ENCODE data around the gene SP3.
"Not testable (repeated sequence)": the region's sequence is repeated elsewhere in the genome, so short reads cannot be mapped to it uniquely, and the experiment has no call there.

SP3 gene

DNA sequence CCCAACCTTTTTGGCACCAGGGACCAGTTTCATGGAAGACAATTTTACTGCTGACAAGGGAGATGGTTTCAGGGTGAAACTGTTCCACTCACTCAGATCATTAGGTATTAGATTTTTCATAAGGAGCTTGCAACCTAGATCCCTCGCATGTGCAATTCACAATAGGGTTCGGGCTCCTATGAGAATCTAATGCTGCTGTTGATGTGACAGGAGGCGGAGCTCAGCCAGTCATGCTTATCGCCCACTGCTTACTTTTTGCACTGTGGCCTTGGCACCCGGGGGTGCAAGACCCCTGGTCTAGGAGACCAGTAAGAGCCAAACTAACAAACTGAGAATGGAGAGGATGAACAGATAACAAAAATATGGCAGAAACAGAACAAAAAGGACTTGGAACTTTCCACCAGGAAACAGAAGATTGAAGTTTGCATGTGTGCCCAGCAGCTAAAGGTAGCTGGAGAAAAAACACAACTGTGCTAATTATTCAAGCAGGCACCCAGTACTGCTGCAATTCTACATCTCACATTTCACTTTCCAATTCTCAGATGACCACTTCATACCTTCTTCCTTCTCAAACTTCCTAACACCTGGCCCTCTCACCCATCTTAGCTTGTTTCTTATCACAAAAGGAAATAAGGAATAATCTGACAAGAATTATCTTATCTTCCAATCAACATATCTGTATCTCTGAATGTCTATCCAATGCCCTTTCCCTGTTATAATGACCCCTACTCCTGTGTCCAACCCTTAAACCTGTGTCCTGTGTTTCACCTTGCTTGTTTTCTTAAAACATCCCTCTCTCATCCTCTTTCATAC, 24.8 kb downstream of the SP3 start:
- no peak for FAIRE-seq

DNA sequence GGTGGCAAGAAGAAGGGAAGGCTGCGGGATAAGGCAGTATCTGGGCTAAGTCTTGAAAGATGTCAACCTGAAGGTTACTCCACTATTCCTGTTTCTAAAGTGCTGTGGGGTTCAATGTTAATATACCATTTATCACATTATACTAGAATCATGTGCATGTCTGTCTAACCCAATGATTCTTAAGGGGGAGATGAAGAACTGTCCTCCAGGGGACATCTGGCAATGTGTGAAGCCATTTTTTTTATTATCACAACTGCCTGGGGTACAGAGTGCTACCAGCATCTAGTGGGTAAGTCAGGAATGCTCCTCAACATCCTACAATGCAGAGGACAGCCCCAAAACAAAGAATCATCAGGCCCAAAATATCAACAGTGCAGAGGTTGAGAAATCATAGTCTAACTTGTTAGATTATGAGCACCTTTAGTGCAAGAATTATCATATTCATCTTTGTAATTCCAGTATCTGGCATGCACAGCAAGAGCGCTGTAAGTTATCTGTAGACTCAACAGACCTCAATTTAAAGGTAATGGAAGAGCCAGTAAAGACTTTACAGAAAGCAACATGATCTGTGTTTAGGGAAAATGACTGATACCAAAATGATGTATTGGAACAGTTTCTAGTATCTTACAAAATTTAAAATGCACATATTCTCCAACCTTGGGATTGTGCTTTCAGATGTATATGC, 26.3 kb downstream of the SP3 start:
- no peak for FAIRE-seq

DNA sequence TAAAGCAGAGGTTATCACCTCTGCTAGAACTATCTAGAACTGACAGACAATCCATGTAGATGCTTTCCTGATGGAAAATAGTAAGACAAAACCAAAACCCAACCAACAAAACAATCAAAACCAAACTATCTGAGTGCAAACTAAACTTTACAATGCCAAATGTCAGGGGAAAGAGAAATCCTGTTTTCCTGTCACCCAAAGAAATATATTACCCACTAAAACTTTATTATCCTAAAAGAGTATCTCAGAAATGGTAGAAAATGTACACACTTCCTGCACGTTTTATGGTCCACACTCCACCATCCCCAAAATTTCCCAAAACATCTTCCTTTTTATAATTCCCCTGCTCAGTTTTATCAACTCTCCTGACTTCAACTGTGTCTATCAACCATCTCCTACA, 29.9 kb downstream of the SP3 start:
- FAIRE-seq: no peak

DNA sequence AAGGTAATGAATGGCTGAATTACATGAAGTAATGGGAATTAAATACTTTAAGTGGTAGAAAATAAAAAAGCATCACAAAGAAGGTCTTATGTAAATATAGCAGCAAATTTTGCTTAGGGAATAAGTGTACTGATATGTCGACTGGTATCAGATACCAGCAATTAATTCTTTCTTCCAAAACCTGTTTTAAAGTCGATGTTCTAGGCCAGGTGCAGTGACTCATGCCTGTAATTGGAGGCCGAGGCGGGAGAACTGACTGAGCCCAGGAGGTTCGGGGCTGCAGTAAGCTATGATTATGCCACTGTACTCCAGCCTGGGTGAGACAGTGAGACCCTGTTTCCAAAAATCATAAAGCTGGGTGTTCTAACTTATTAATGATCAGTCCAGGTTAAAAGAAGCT, 30.3 kb downstream of the SP3 start:
- no peak for FAIRE-seq

DNA sequence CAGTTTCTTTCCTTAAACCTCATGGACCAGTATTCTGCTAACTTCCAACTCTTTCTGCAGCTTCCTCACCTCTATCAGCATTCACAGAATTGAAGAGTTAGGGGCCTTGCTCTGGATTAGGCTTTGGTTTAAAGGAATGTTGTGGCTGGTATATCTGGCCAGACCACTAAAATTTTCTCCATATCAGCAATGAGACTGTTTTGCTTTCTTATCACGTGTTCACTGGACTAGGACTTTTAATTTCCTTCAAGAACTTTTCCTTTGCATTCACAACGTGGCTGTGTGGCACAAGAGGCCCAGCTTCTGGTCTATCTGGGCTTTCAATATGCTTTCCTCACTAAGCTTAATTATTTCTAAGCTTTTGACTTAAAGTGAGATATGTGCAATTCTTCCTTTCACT, 33.4 kb downstream of the SP3 start:
- FAIRE-seq: no peak

DNA sequence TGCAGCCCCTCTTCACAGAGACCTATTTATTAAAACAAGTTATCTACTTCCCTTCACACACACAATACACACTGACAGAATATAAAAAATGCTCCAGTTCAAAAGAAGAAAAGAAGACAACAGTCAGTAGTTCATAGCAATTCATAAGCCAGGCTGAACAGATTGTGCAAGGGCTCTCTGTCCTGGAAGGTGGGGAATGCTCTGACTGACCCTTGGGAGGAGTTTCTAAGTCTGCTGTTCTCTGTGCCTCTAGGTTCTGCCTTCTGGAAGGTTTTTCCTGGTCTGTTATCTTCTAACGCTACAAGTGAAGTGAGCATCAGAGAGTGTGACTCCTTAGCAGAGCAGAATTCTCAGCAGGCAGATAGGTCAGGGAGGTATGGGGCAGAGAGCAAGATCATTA, 35.7 kb downstream of the SP3 start:
- FAIRE-seq: no peak

DNA sequence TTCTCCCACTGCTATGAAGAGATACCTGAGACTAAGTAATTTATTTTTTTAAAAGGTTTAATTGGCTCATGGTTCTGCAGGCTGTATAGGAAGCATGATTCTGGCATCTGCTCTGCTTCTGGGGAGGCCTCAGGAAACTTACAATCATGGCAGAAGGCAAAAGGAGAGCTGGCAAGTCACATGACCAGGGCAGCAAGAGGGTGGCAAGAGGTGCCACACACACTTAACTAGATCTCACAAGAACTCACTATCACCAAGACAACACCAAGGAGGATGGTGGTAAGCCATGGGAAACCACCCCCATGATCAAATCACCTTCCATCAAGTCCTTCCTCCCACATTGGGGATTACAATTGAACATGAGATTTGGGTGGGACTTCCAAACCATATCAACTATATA, 38.3 kb downstream of the SP3 start:
- FAIRE-seq: no peak

DNA sequence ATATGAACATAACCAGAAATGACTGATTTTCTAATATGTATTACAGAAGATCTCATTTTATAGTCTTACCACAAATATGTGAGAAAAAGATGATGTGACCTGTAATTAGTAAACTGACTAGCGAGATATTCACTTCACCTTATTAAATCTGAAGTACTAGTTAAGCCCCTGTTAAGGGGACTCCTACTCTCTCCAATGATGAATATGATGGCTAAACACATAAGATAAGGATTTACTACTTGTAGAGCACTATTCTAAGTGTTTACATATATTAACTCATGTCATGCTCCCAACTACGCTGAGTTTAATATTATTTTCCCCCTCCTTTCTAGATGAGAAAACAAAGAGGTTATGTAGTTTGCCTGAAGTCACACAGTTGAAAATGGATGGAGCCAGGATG, 40.9 kb downstream of the SP3 start:
- no peak for FAIRE-seq

DNA sequence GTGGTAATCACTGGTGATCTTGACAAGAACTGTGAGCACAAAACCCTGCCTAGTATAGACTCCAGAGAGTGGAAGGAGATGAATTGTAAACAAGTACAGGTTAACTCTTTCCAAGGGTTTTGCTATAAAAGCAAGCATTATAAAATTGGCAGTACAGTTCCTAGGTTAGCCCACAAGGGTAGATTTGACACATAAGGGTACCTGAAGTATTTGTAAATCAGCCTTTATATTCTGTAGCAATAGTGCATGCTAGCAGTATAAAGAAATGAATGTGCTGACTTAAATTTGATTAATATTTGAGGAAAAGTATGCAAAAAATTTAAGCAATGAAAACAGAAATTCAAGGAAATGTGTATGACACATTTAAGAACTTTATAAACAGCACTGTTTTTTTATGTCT, 42.4 kb downstream of the SP3 start:
- FAIRE-seq: no peak

DNA sequence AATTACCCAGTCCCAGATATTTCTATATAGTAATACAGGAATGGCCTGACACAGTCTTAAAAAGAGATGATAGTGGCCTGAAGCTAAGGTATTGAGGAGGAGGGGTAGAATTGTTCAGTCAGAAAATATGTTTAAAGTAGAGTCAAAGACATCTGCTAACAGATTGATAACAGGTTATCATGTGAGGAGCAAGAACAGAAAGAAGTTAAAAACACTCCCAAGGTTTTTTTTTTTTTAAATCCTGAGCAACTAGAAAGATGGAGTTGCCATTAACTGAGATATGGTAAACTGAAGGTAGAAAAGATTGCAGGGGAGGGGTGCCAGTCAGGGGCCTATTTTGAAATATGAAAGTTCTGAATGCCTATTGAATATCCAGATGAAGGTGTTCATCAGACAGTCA, 43.1 kb downstream of the SP3 start:
- no peak for FAIRE-seq

DNA sequence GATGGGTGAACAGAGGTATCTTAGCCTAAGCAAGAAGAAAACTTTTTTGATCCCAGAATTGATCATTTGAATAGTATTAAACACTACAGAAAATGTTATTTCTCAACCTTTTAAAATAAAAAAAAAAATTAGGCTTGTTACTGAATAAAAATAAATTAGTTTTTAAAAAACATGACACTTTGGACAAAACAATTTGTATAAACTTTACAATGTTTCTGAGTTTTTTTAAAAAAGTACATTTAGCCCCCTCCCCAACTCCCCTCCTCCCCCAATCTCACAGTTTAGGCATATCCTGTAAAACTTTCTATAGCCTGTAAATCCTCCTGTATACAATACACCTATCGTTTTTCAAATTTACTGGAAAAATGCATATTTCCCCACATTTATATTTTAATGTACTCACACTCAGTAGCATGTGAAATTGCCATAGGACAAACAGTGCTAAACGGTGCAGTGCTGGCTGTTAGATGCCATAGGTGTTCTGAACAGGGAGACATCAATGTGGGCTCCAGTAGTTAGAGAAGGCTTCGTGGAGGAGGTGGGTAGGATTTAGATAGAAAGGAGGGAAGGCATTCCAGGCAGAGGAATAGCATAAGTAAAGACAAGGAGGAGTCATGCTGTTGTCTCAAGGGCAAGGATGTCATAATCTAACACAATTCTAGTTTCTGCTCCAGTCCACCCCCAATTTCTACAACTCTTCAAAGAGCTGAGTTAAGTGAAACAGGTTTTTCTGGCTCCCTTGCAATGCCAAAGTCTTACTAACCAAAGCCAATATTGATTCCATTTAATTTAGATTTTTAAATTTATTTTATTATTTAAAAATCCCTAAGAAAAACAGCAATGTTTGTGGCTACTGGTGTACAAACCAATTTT, 50.9 kb downstream of the SP3 start:
- FAIRE-seq: no peak

DNA sequence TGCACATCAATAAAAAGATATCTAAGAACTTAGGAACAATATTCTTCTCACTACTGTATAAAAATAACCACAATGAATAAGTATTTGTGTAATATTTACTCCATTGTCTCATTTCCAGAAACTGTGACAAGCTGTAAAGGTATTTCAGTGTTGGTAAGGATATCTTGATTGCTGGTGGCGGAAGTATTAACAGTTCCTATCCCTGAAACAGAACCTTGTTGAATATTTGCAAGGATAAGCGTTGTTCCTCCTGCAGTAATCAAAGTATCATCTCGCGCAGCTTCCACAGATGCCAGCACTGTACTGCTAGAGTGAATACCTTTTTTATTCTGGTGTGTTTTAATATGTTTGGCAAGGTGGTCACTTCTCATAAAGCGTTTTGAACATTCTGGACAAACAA, 55.3 kb downstream of the SP3 start:
- peak; percentile 5 for FAIRE-seq

DNA sequence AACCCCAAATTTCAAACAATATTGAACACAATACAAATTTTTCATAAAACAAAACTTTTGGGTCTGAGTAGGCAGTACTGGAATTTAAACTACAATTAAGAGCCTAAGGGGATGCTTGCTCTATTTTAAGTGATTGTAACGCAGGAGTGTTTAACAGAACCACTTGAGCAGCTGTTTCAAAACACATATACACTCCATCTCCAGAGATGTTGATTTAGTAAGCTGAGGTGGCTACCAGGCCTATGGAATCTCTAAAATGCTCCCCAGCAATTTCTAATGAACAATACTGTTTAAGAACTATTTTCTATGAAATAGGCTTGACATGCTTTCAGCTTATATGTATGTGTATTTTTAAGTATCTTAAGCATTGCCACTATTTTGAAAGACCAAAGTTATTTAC, 58.5 kb downstream of the SP3 start:
- no peak for FAIRE-seq

DNA sequence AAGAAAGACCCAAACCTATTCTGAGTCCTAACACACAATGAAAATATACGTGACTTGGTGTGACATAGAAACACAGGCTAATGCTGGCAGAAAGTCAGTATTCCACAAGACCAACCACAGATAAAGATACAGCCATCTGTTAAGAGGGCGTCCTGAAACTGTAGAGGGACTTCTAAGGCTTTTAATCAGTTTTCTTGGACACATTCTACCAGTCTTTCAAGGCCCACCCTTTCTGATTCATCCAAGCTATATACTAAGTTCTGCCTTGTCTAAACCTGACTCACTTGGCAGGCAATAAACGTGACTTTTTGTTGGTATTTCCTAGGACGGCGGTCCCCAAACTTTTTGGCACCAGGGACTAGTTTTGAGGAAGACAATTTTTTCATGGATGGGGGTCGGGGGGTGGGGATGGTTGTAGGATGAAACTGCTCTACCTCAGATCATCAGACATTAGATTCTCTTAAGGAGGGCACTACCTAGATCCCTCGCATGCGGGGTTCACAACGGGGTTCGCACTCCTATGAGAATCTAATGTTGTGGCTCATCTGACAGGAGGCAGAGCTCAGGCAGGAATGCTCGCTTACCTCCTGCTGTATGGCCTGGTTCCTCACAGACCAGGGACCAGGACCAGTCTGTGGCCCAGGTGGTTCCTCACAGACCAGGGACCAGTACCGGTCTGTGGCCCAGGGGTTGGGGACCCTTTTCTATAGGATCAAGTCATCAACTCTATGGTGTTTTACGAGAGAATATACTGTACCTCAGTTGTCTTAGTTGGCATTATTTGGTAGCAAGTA, 61.4 kb downstream of the SP3 start:
- FAIRE-seq: no peak

DNA sequence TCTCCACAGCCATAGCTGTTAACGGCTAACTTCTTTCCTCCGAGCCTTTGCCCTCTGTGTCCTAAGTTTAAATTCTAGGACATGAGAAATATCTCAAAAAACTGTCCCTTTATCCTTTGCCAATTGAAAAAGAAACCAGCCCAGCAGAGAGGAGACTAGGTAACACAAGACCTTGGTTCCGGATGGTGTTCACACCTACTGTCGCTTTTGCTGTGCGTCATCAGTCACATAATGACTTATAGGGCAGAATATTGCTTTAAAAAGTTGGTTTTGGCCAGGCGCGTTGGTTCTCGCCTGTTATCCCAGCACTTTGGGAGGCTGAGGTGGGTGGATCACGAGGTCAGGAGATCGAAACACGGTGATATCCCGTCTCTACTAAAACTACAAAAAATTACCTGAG, 66.2 kb downstream of the SP3 start:
- no peak for FAIRE-seq

DNA sequence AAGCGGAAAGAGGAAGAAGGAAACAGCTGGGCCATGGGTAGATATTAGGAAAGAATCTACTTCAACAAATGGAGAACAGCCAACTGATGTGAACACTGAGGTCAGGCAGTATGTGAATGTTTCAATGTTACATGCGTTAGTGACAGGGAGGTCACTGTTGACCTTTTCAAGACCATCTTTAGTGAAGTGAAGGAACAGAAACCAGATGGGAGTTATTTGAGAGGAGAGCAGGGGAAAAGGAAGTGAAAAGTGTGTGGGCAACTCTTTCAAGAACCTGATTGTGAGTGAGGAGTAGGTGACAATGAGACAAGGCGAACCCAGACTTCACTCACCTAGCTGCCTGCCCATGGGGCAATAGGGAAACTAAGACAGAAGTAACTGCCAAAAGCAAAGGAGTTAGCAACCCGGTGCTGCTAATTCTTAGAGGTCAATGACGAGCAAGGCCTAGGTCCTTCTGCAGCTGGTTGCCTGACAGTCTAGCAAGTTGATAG, 67.0 kb downstream of the SP3 start:
- FAIRE-seq: no peak

DNA sequence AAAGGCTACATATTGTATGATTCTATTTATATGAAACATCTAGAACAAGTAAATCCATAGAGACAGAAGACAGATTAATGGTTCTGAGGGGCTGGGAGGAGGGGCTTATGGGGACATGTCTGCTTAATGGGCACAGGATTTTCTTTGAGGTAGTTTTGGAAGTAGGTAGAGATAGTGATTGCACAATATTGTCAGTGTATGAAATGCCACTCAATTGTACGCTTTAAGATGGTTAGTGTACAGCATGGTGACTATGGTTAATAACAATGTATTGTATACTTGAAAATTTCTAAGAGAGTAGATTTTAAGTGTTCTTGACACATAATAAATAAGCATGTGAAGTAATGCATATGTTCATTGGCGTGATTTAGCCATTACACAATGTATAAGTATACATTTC, 68.4 kb downstream of the SP3 start:
- FAIRE-seq: no peak

DNA sequence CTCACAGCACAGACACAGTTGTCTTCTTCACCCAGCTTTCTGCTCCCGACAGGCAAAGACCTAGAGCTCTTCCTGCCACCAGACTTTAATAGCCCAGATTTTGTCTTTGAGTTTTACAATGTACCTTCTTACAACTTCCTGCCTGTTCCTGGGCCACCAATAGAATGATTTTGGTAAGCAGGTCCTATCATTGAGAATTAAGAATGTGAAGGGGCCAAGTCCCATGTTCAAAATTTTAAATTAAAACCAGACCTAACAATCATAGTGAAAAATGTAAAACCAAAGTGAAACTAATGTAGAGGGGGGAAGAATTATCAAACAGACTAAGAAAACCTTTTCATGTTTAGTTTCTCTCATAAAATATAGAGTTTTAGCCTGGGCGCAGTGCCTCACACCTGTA, 72.8 kb downstream of the SP3 start:
- FAIRE-seq: no peak

DNA sequence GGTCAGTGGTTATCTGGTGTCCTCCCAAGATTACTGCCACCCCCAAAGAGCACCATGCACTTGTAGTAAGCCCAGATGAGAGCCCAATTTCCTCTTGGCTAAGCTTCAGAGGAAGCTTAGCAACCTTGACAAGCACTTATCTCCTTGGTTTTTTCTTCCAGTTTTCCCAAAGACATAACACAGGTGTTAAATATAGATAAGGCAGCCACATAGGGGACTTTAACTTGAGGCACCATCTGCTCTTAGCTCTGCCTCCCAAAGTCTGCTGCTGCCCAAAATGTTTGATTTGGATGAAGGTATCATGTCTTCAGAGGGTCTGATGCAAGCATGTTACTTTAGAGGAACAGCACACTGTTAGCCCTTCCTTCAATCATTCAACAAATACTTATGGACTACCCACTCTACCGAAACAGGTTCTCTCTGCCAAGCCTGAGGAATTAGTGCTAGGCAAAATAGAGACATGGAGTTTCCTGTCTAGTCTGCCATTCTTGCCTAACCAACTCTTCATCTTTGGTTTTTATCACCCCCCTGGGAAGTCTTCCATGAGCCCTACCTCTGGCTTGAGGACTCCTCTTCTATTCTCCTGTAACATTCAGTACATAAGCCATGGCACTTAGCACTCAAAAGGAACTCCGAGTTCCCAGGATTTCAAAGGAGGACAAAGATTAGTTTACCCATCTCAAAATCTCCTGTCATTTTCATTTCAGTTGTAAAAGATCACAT, 73.7 kb downstream of the SP3 start:
- no peak for FAIRE-seq

DNA sequence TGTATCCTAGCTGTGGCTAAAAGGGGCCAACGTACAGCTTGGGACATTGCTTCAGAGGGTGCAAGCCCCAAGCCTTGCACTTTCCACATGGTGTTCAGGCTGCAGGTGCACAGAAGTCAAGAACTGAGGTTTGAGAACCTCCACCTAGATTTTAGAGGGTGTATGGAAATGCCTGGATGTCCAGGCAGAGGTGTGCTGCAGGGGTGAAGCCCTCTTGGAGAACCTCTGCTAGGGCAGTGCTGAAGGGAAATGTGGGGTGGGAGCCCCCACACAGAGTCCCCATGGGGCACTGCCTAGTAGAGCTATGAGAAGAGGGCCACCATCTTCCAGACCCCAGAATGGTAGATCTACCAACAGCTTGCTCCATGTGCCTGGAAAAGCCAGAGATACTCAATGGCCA, 75.7 kb downstream of the SP3 start:
- FAIRE-seq: not testable (repeated sequence)

DNA sequence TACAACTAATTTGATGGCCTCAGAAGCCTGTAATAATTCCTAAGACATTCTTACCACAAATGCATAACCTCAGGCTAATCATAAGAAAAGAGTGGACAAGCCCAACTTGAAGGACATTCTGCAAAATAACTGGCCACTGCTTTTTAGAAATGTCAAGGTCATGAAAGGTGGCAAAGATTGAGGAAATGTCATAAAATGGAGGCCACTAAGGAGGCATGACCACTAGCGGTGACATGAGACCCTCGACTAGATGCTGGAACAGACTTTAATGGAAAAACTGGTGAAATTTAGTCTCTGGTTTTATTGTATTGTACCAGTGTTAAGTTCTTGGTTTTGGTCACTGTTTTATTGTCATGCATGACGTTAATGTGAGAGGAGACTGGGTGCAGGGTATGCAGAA, 78.6 kb downstream of the SP3 start:
- FAIRE-seq: no peak

All from colon (tissue), 2 donors.